K562 (cell line): Measurements from ENCODE around the gene GDF15. TPM values are rescaled to one million over a fixed set of nuclear protein-coding genes. Genes with fewer than 3 reads are reported as not detected.

ENCODE experiments used
- BCOR ChIP-seq: fragments of 450-650 bp; IDR thresholded peaks from 2 replicates; pipeline ENCODE4 v1.6.1; 2016
- CSDE1 ChIP-seq, 2 experiments: fragments of 450-650 bp; IDR thresholded peaks; 2 replicates each; pipeline ENCODE4 v1.6.1; 2016; ENCODE audit warnings: mild to moderate bottlenecking in 1 of 2
- ETV6 ChIP-seq, 3 experiments: fragments of 150-350 bp in 1 of 3; sonication (generic) in 1 of 3; formaldehyde crosslinking in 1 of 3; IDR thresholded peaks; 2 replicates each; pipeline versions ENCODE4 v1.6.1 to v1.8.0; 2014 to 2022; ENCODE audit warnings: borderline replicate concordance in 2 of 3, low read depth in 2 of 3, antibody characterized with exemption in 1 of 3, low read length in 1 of 3, mild to moderate bottlenecking in 1 of 3, missing genetic modification reagents in 1 of 3
- GABPB1 ChIP-seq: sonication (generic); formaldehyde crosslinking; IDR thresholded peaks from 2 replicates; pipeline ENCODE4 v1.8.0; 2022; ENCODE audit warnings: mild to moderate bottlenecking, missing genetic modification reagents
- ILF3 ChIP-seq: fragments of 450-650 bp; IDR thresholded peaks from 2 replicates; pipeline ENCODE4 v1.6.1; 2018; ENCODE audit warnings: antibody characterized with exemption, mild to moderate bottlenecking, moderate library complexity, borderline replicate concordance
- KDM2B ChIP-seq: fragments of 250-450 bp; sonication (Bioruptor Pico); IDR thresholded peaks from 2 replicates; pipeline ENCODE4 v1.8.0; 2021; ENCODE audit warnings: mild to moderate bottlenecking, moderate library complexity
- KDM5B ChIP-seq: fragments of 200-600 bp; sonication (generic); IDR thresholded peaks from 2 replicates; pipeline ENCODE4 v1.6.1; 2012; ENCODE audit warnings: low read depth, mild to moderate bottlenecking, moderate library complexity, low read length, control low read depth, inconsistent platforms; ENCODE audit not compliant: insufficient replicate concordance
- NFIX ChIP-seq: fragments of 250-450 bp; sonication (Bioruptor Pico); IDR thresholded peaks from 2 replicates; pipeline ENCODE4 v1.4.0; 2020; ENCODE audit warnings: low read depth, mild to moderate bottlenecking, moderate library complexity
- NRF1 ChIP-seq, 2 experiments: fragments of 450-650 bp; IDR thresholded peaks in 1 of 2; conservative IDR thresholded peaks in 1 of 2; 2 replicates each; pipeline ENCODE4 v1.6.1; 2014; ENCODE audit warnings: mild to moderate bottlenecking in 2 of 2
- PHF8 ChIP-seq: fragments of 200-600 bp; sonication (generic); IDR thresholded peaks from 2 replicates; pipeline ENCODE4 v1.6.1; 2012; ENCODE audit warnings: mixed run types, mild to moderate bottlenecking, inconsistent platforms, low read length, moderate library complexity, borderline replicate concordance
- PURB ChIP-seq: sonication (generic); formaldehyde crosslinking; IDR thresholded peaks from 2 replicates; pipeline ENCODE4 v1.9.0; 2021; ENCODE audit warnings: low read depth, mild to moderate bottlenecking, missing genetic modification reagents
- RBBP5 ChIP-seq: fragments of 200-600 bp; sonication (generic); IDR thresholded peaks from 2 replicates; pipeline ENCODE4 v1.6.1; 2012; ENCODE audit warnings: borderline replicate concordance, mild to moderate bottlenecking, low read length, control low read depth, inconsistent platforms; ENCODE audit not compliant: insufficient read depth, poor library complexity, severe bottlenecking
- SMARCA4 ChIP-seq: fragments of 450-650 bp; IDR thresholded peaks from 2 replicates; pipeline ENCODE4 v1.6.1; 2016
- polyA plus RNA-seq, 8 experiments: library from polyadenylated mRNA; depleted of rRNA in 4 of 8; stranded (reverse) in 5 of 8; unstranded in 3 of 8; fragments of >200 nt; fragmentation: Nextera tagmentation in 2 of 8; fragmentation: Illumina TruSeq in 1 of 8; extraction: Ambion mirVana in 2 of 8; extraction: Trizol in 1 of 8; gene quantifications; 2 replicates each; pipeline versions ENCODE4 v1.2.1 to v1.2.3, GENCODE V29; 2011 to 2014; ENCODE audit warnings: inconsistent platforms in 1 of 8, missing spikeins in 1 of 8
- total RNA-seq, 7 experiments: library from RNA; depleted of rRNA in 6 of 7; stranded (reverse); fragments of >200 nt in 6 of 7; fragmentation: Illumina TruSeq in 2 of 7; extraction: Trizol in 2 of 7; gene quantifications; 2 replicates each; pipeline versions ENCODE4 v1.2.1 to v1.2.3, GENCODE V29; 2011 to 2021; ENCODE audit warnings: low replicate concordance in 1 of 7
- TF ChIP-seq, protein P1 (sequence below): fragments of 250-450 bp; sonication (Bioruptor Pico); IDR thresholded peaks from 2 replicates; pipeline ENCODE4 v1.9.0; 2021; ENCODE audit warnings: mild to moderate bottlenecking, inconsistent platforms
- TF ChIP-seq, protein P2 (sequence below), 2 experiments: fragments of 450-650 bp; IDR thresholded peaks; 2 replicates each; pipeline ENCODE4 v1.6.1; 2016; ENCODE audit warnings: mild to moderate bottlenecking in 2 of 2, borderline replicate concordance in 1 of 2, low read depth in 1 of 2, moderate library complexity in 1 of 2

Gene GDF15
- total and polyA plus RNA-seq, 9 of the 15 experiments (the other 6 are each of a cell fraction or from before 2014, with no cell fraction given) = 2.3 to 82.4 (median 12.5) TPM

DNA sequence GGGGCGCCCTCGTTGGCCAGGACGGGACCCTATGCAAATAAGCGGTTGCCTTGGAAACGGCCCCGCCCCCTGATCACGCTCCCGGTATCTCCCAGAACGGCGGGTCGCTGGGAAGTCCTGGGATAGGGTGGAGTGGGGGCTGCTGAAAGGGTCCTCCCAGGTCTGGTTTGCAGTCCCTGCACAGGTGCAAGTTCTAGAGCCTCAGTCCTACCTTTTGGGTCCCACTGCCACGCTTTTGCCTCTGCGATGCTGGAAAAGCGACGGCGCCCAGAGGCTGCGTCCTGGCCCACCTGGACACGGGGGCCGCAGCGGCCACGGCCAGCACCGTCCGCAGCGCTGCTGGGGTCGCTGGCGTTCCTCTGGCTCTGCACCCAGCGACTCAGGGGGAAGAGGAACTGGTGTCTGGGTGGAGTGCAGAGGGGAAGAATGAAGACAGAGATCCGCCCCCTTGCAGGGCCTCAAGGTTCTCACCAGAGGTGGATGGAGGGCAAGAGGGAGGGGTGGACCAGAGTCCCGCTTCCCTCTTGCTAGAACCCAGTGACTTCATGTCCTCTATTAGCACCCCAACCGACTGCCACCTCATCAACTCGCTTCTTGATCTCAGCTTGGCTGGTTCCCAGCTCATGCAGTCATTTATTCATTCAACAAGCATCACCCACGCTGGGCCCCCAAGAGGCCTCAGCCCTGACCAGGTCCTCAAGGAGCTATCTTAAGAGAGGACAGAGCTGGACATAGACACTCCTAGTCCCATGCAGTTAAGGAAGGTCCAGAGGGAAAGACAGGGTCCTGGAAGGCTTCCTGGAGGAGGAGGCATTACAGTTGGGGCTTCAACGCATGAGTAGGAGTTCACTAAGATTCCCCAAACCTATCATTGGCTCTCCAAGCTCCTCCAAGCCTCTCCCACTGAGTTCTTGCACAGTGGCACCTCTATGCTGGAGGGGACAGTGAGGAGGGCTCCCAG is 11.6 kb downstream of the GDF15 start, which contains the start of gene LRRC25 (continued):
- TF ChIP-seq, protein P1, sequence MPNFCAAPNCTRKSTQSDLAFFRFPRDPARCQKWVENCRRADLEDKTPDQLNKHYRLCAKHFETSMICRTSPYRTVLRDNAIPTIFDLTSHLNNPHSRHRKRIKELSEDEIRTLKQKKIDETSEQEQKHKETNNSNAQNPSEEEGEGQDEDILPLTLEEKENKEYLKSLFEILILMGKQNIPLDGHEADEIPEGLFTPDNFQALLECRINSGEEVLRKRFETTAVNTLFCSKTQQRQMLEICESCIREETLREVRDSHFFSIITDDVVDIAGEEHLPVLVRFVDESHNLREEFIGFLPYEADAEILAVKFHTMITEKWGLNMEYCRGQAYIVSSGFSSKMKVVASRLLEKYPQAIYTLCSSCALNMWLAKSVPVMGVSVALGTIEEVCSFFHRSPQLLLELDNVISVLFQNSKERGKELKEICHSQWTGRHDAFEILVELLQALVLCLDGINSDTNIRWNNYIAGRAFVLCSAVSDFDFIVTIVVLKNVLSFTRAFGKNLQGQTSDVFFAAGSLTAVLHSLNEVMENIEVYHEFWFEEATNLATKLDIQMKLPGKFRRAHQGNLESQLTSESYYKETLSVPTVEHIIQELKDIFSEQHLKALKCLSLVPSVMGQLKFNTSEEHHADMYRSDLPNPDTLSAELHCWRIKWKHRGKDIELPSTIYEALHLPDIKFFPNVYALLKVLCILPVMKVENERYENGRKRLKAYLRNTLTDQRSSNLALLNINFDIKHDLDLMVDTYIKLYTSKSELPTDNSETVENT (CRISPR knock-in tag) = no peak
- TF ChIP-seq NFIX (CRISPR knock-in tag) (no peak), NRF1 (conservative IDR thresholded peaks at IDR 0.05 in 1 of 2, IDR thresholded peaks at IDR 0.05 in 1 of 2) (peak; percentile 45 to 49; a peak in 2 of 4 replicates), PHF8 (peak; percentile 32; the same call in 1 of the 2 replicates), GABPB1 (CRISPR knock-in tag) (0 out of 2 replicates have a peak, but pooled peaks have one; percentile 33), RBBP5 (peak; percentile 77), KDM5B (no peak), KDM2B (CRISPR knock-in tag) (no peak), BCOR (peak; percentile 91), SMARCA4 (0 out of 2 replicates have a peak, but pooled peaks have one; percentile 18), ILF3 (no peak), ETV6 (IDR thresholded peaks at IDR 0.05; ENCODE audit: borderline replicate concordance in 1 of 2, low read depth in 2 of 2, low read length in 1 of 2) (no peak), ETV6 (CRISPR knock-in tag; IDR thresholded peaks at IDR 0.05; ENCODE audit: borderline replicate concordance) (no peak), CSDE1 (IDR thresholded peaks at IDR 0.05) (peak in 1 of 2 experiments; percentile 57; a peak in 1 of 4 replicates), PURB (CRISPR knock-in tag) (no peak)
- TF ChIP-seq, protein P2, sequence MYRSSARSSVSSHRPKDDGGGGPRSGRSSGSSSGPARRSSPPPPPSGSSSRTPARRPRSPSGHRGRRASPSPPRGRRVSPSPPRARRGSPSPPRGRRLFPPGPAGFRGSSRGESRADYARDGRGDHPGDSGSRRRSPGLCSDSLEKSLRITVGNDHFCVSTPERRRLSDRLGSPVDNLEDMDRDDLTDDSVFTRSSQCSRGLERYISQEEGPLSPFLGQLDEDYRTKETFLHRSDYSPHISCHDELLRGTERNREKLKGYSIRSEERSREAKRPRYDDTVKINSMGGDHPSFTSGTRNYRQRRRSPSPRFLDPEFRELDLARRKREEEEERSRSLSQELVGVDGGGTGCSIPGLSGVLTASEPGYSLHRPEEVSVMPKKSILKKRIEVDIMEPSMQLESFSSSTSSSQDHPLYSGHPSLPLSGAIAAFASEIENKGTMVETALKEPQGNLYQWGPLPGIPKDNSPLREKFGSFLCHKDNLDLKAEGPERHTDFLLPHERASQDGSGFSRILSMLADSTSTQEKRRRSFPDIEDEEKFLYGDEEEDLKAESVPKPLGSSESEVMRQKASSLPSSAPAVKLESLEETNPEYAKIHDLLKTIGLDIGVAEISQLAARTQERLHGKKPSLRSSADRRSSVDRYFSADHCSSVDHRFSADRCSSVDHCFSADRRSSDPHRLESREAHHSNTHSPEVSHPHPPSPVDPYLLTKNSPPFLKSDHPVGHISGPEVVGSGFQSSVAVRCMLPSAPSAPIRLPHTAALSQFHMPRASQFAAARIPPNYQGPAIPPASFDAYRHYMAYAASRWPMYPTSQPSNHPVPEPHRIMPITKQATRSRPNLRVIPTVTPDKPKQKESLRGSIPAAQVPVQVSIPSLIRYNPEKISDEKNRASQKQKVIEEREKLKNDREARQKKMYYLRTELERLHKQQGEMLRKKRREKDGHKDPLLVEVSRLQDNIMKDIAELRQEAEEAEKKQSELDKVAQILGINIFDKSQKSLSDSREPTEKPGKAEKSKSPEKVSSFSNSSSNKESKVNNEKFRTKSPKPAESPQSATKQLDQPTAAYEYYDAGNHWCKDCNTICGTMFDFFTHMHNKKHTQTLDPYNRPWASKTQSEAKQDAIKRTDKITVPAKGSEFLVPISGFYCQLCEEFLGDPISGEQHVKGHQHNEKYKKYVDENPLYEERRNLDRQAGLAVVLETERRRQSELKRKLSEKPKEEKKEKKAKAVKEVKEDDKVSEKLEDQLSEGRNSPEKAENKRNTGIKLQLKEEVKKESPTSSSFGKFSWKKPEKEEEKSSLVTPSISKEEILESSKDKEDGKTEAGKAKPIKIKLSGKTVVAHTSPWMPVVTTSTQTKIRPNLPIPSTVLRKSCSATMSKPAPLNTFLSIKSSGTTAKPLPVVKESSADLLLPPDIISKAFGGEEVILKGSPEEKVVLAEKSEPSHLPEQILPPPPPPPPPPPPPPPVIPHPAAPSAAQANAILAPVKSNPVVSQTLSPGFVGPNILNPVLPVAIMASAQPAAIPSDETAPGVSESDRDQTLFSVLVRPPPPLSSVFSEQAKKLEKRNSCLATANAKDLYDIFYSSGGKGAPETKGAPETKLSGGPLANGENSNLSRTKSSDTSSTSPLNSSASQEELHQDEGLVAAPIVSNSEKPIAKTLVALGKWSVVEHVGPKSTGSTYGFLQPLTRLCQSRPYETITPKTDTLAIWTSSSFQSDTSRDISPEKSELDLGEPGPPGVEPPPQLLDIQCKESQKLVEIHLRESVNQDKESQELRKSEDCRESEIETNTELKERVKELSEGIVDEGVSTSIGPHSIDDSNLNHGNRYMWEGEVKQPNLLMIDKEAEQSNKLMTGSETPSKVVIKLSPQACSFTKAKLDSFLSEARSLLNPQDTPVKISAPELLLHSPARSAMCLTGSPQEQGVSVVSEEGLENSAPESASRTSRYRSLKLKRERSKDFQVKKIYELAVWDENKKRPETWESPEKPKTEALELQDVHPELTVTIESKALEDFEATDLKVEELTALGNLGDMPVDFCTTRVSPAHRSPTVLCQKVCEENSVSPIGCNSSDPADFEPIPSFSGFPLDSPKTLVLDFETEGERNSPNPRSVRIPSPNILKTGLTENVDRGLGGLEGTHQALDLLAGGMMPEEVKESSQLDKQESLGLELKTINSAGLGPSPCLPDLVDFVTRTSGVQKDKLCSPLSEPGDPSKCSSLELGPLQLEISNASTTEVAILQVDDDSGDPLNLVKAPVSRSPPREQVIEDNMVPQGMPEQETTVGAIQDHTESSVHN (IDR thresholded peaks at IDR 0.05; ENCODE audit: borderline replicate concordance in 1 of 2, low read depth in 1 of 2) = no peak
